ENCODE data around the gene NCK2. TPM values are rescaled to one million over a fixed set of nuclear protein-coding genes. Genes with fewer than 3 reads are reported as not detected.

The NCK2 gene
- total RNA-seq, 2 donors from 2014 or later: 36.6 to 42.8 TPM

- DNase-seq (no peak), ATAC-seq (no peak)
- Histone ChIP-seq H3K27me3 (no peaks in the 10 kb centered on the region), H3K4me3 (no peak overlapping the region), H3K9me3 (no peaks in the 10 kb centered on the region), H3K36me3 (replicated peaks in 1 of 2; ENCODE audit: insufficient read depth in 1 of 2, low read depth in 2 of 2) (no peaks in the 10 kb centered on the region), H3K4me1 (peaks cover 27% of the 10 kb centered on the region), H3K27ac (peak overlapping the region in 2 of 4 donors; percentile 23 to 78)
- TF ChIP-seq CTCF (IDR thresholded peaks at IDR 0.05): no peak
- TF ChIP-seq POLR2A (IDR thresholded peaks at IDR 0.05): no peak
- intact Hi-C loops (cut with DNase I): no loop called here
- WGBS, 2 donors: 26 to 32% methylated on average over 6 of the region's 6 CpGs
These were observed 30.6 kb upstream of the NCK2 start for GRCh38 chr2:105714141-105714540.

GRCh38 chr2:105718846-105719481 lies 25.7 kb upstream of the NCK2 start:
- TF ChIP-seq CTCF (IDR thresholded peaks at IDR 0.05): no peak
- no peak for TF ChIP-seq POLR2A (IDR thresholded peaks at IDR 0.05)
- Histone ChIP-seq H3K4me3 (no peak overlapping the region), H3K9me3 (no peaks in the 10 kb centered on the region), H3K27ac (no peak overlapping the region), H3K36me3 (replicated peaks in 1 of 2; ENCODE audit: insufficient read depth in 1 of 2, low read depth in 2 of 2) (no peaks in the 10 kb centered on the region), H3K4me1 (peaks cover 10% of the 10 kb centered on the region), H3K27me3 (no peaks in the 10 kb centered on the region)
- intact Hi-C loops (cut with DNase I): no loop called here
- ATAC-seq (no peak), DNase-seq (no peak)
- WGBS, 2 donors: 57 to 70% methylated on average over 8 of the region's 8 CpGs

GRCh38 chr2:105721991-105722511 lies 22.7 kb upstream of the NCK2 start:
- WGBS, 2 donors: 79 to 84% methylated on average over 8 of the region's 8 CpGs

GRCh38 chr2:105722726-105723297 lies 21.9 kb upstream of the NCK2 start:
- no peak for DNase-seq
- TF ChIP-seq POLR2A (IDR thresholded peaks at IDR 0.05) (no peak), CTCF (IDR thresholded peaks at IDR 0.05) (no peak)
- ATAC-seq: no peak
- intact Hi-C loops (cut with DNase I): no loop called here
- 89 to 94% methylated on average over 7 to 11 of the region's 11 CpGs for WGBS, 2 donors
- Histone ChIP-seq H3K27me3 (no peaks in the 10 kb centered on the region), H3K36me3 (replicated peaks in 1 of 2; ENCODE audit: insufficient read depth in 1 of 2, low read depth in 2 of 2) (no peaks in the 10 kb centered on the region), H3K9me3 (no peaks in the 10 kb centered on the region), H3K27ac (no peak overlapping the region), H3K4me3 (no peak overlapping the region), H3K4me1 (no peaks in the 10 kb centered on the region)

More at GRCh38 chr2:105721991-105722511, 22.7 kb upstream of the NCK2 start:
- Histone ChIP-seq H3K4me1 (peaks cover 6% of the 10 kb centered on the region), H3K36me3 (replicated peaks in 1 of 2; ENCODE audit: insufficient read depth in 1 of 2, low read depth in 2 of 2) (no peaks in the 10 kb centered on the region), H3K9me3 (no peaks in the 10 kb centered on the region), H3K4me3 (no peak overlapping the region), H3K27ac (no peak overlapping the region), H3K27me3 (no peaks in the 10 kb centered on the region)
- intact Hi-C loops (cut with DNase I): no loop called here
- no peak for ATAC-seq
- no peak for DNase-seq
- TF ChIP-seq CTCF (IDR thresholded peaks at IDR 0.05): no peak
- no peak for TF ChIP-seq POLR2A (IDR thresholded peaks at IDR 0.05)

All from body of pancreas (tissue), 4 donors.